Stimulated activated naive B cell treated with anti-CD40 and anti-IgM and Interleukin-4, amounts not matched to agents 10 μg/mL and 1 μg/mL and 100 μg/mL, for 72 hours (primary cell): Measurements from ENCODE around the gene SPAG16.

Source experiments
- ATAC-seq, 2 donors: fragments of 150-1000 bp; cut with Tn5 transposase; replicated peaks; 2 replicates each; pipeline ENCODE4 v1.10.0; 2021; ENCODE audit warnings: moderate library complexity in 1 of 2
- DNase-seq: peaks from one replicate; pipeline ENCODE4 v3.0.0; 2021
- H3K27ac Mint-ChIP-seq: one replicate; pipeline ENCODE4 v1.8.0; 2022; ENCODE audit warnings: mild to moderate bottlenecking, mixed read lengths
- H3K27me3 Mint-ChIP-seq, 2 donors: one replicate each; pipeline ENCODE4 v1.8.0; 2022; ENCODE audit warnings: mixed read lengths in 2 of 2
- H3K36me3 Mint-ChIP-seq, 2 donors: one replicate each; pipeline ENCODE4 v1.8.0; 2022; ENCODE audit warnings: mixed read lengths in 2 of 2, mild to moderate bottlenecking in 1 of 2
- H3K4me1 Mint-ChIP-seq, 2 donors: one replicate each; pipeline ENCODE4 v1.8.0; 2022; ENCODE audit warnings: mixed read lengths in 2 of 2, mild to moderate bottlenecking in 1 of 2
- H3K4me3 Mint-ChIP-seq, 2 donors: one replicate each; pipeline ENCODE4 v1.8.0; 2022; ENCODE audit warnings: mild to moderate bottlenecking in 2 of 2, mixed read lengths in 2 of 2, moderate library complexity in 1 of 2
- H3K9me3 Mint-ChIP-seq, 2 donors: one replicate each; pipeline ENCODE4 v1.8.0; 2022; ENCODE audit warnings: mixed read lengths in 2 of 2, mild to moderate bottlenecking in 1 of 2

SPAG16 gene

DNA sequence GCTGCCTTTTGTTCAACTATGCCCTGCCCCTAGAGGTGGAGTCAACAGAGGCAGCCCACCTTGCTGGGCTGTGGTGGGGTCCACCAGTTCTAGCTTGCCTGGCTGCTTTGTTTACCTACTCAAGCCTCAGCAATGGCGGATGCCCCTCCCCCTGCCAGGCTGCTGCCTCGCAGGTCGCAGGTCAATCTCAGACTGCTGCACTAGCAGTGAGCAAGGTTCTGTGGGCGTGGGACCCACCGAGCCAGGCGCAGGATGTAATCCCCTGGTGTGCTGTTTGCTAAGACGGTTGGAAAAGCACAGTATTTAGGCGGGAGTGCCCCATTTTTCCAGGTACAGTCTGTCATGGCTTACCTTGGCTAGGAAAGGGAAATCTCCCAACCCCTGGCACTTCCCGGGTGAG, 993.6 kb downstream of the SPAG16 start:
- Mint-ChIP-seq H3K4me3 (no peak overlapping the region), H3K27ac (no peak overlapping the region), H3K36me3 (no peaks in the 10 kb centered on the region), H3K4me1 (no peaks in the 10 kb centered on the region), H3K27me3 (no peaks in the 10 kb centered on the region), H3K9me3 (peaks cover 4 to 6% of the 10 kb centered on the region in 2 donors)
- ATAC-seq (no peak), DNase-seq (no peak)

DNA sequence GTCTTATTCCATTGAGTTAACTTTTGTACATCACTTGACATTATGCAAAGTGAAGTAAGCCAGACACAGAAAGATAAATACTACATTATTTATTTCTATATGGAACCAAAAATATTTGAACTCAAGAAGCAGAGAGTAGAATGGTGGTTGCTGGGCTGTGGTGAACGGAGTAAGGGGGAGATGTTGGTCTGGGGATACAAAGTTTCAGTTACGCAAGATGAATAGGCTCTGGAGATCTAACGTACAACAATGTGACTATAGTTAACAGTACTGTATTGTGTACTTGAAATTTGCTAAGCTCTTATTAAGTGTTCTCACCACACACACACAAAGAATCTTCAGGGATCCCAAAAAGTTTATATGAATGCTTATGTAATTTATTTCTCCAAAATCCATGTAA, 1001.7 kb downstream of the SPAG16 start:
- H3K36me3 Mint-ChIP-seq, result no peaks in the 10 kb centered on the region
- no peak for ATAC-seq
- H3K4me3 Mint-ChIP-seq, result no peak overlapping the region
- no peak for DNase-seq
- no peaks in the 10 kb centered on the region for H3K27me3 Mint-ChIP-seq
- H3K4me1 Mint-ChIP-seq, result no peaks in the 10 kb centered on the region
- H3K9me3 Mint-ChIP-seq, result peaks cover 5 to 6% of the 10 kb centered on the region in 2 donors
- H3K27ac Mint-ChIP-seq, result no peak overlapping the region

DNA sequence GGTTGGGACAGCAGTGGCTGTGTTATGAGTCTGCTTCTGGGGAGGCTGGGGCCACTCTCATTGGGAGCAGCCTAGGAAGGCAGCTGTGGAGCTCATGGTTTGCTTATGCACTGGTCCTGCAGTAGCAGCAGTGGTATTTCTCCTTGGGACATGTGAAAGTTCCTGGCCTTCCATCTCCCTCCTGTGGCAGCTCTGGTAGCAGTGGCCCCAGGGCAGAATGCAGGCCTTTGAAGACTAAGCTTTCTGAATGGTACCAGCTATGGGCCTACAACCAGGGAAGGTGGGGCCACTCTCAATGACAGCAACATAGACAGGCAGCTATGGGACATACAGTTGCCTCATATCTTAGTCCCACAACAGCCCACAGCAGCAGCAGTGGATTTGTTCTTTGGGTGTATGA, 1009.3 kb downstream of the SPAG16 start:
- Mint-ChIP-seq H3K4me1 (no peaks in the 10 kb centered on the region), H3K9me3 (peaks cover 18% of the 10 kb centered on the region in 2 donors), H3K27me3 (no peaks in the 10 kb centered on the region), H3K27ac (no peak overlapping the region), H3K36me3 (no peaks in the 10 kb centered on the region), H3K4me3 (no peak overlapping the region)
- DNase-seq (no peak), ATAC-seq (no peak)

- no peak overlapping the region for H3K4me3 Mint-ChIP-seq
- H3K27ac Mint-ChIP-seq, result no peak overlapping the region
- ATAC-seq, result no peak
- DNase-seq, result no peak
- no peaks in the 10 kb centered on the region for H3K27me3 Mint-ChIP-seq
- H3K4me1 Mint-ChIP-seq, result no peaks in the 10 kb centered on the region
- peaks cover 16 to 18% of the 10 kb centered on the region in 2 donors for H3K9me3 Mint-ChIP-seq
- no peaks in the 10 kb centered on the region for H3K36me3 Mint-ChIP-seq
Measured at GRCh38 chr2:214294426-214294825, 1010.2 kb downstream of the SPAG16 start.

GRCh38 chr2:214297423-214297822, 1013.2 kb downstream of the SPAG16 start:
- DNase-seq (no peak), ATAC-seq (no peak)
- H3K4me3 Mint-ChIP-seq, result no peak overlapping the region
- H3K36me3 Mint-ChIP-seq, result no peaks in the 10 kb centered on the region
- H3K27ac Mint-ChIP-seq, result no peak overlapping the region
- H3K27me3 Mint-ChIP-seq, result no peaks in the 10 kb centered on the region
- peaks cover 8 to 9% of the 10 kb centered on the region in 2 donors for H3K9me3 Mint-ChIP-seq
- no peaks in the 10 kb centered on the region for H3K4me1 Mint-ChIP-seq

DNA sequence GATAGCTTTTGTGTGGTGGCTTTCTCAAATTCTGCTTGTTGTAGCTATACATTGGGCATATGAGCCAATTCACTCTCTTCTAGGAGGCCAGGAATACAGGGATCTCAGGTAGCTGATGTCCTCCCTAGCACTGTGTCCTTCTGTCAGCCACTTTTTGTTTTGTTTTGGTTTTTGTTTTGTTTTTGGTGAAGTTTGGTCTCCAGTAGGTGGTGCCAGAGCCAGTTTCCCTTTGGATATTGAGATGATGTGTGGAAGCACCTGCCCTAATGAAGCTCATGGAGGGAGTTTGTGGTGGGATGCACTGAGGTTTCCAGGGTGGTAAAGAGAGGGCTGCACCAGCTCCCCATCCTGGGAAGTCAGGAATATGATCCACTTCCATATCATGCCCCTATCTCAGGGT, 1026.1 kb downstream of the SPAG16 start:
- H3K9me3 Mint-ChIP-seq, result peaks cover 7 to 8% of the 10 kb centered on the region in 2 donors
- ATAC-seq, result no peak

GRCh38 chr2:214311031-214311533, 1026.8 kb downstream of the SPAG16 start:
- Mint-ChIP-seq H3K4me3 (no peak overlapping the region), H3K27ac (no peak overlapping the region), H3K36me3 (no peaks in the 10 kb centered on the region), H3K27me3 (no peaks in the 10 kb centered on the region), H3K4me1 (no peaks in the 10 kb centered on the region), H3K9me3 (peaks cover 4 to 8% of the 10 kb centered on the region in 2 donors)
- ATAC-seq (peak; percentile 45 to 59), DNase-seq (no peak)

More for the DNA sequence above, 1026.1 kb downstream of the SPAG16 start:
- no peak for DNase-seq
- H3K36me3 Mint-ChIP-seq, result no peaks in the 10 kb centered on the region
- H3K27me3 Mint-ChIP-seq, result no peaks in the 10 kb centered on the region
- no peak overlapping the region for H3K4me3 Mint-ChIP-seq
- no peaks in the 10 kb centered on the region for H3K4me1 Mint-ChIP-seq
- H3K27ac Mint-ChIP-seq, result no peak overlapping the region

DNA sequence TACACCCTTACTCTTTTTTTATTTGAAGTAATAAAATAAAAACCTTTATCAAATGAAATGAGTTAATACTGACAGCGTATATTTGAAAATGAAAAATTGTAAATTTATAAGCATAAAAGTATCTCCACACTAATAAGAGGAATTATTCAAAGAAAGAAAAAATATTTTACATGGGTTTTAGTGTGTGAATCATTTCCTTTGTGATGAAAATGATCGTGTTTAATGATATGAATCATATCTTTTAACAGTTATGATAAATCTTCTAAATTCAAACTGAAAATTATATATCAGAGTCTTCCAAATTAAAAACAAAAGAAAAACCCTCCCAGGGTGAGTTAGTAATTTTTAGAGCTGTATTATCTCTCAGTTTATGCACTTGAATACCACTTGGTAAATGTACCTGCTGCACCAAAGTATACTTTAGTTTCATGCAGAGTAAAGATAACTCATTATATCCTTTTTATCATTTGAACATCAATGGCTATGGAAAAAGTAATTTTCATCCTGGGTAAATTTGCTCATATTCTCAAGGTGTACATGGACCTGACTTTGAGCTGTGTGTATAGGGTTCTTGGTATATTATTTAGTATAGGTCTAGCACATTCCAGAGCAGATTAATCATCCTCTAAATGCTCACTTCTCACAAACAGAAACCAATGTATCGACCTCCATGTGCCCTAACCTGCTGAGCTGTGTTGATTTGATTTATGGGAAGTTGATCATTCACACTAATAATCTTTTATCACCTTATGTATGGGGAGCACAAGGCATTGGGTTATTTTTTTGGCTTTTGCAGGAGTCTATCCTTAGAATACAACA, 1027.9 kb downstream of the SPAG16 start:
- Mint-ChIP-seq H3K4me1 (no peaks in the 10 kb centered on the region), H3K36me3 (no peaks in the 10 kb centered on the region)
- no peak for ATAC-seq

GRCh38 chr2:214315324-214315723, 1031.1 kb downstream of the SPAG16 start:
- no peak for ATAC-seq
- no peaks in the 10 kb centered on the region for H3K4me1 Mint-ChIP-seq
- no peaks in the 10 kb centered on the region for H3K36me3 Mint-ChIP-seq
- H3K9me3 Mint-ChIP-seq, result no peaks in the 10 kb centered on the region
- no peaks in the 10 kb centered on the region for H3K27me3 Mint-ChIP-seq
- H3K27ac Mint-ChIP-seq, result no peak overlapping the region
- no peak for DNase-seq
- H3K4me3 Mint-ChIP-seq, result no peak overlapping the region

More for the DNA sequence above, 1027.9 kb downstream of the SPAG16 start:
- Mint-ChIP-seq H3K27me3 (no peaks in the 10 kb centered on the region), H3K4me3 (no peak overlapping the region), H3K27ac (no peak overlapping the region), H3K9me3 (peaks cover 2 to 4% of the 10 kb centered on the region in 2 donors)
- DNase-seq, result no peak

GRCh38 chr2:214320211-214320610, 1035.9 kb downstream of the SPAG16 start:
- no peak overlapping the region for H3K4me3 Mint-ChIP-seq
- H3K36me3 Mint-ChIP-seq, result no peaks in the 10 kb centered on the region
- H3K9me3 Mint-ChIP-seq, result no peaks in the 10 kb centered on the region
- DNase-seq (no peak), ATAC-seq (no peak)
- H3K27me3 Mint-ChIP-seq, result no peaks in the 10 kb centered on the region
- H3K4me1 Mint-ChIP-seq, result no peaks in the 10 kb centered on the region
- no peak overlapping the region for H3K27ac Mint-ChIP-seq

GRCh38 chr2:214322662-214323061, 1038.4 kb downstream of the SPAG16 start:
- ATAC-seq (no peak), DNase-seq (no peak)
- Mint-ChIP-seq H3K27me3 (no peaks in the 10 kb centered on the region), H3K4me3 (no peak overlapping the region), H3K4me1 (no peaks in the 10 kb centered on the region), H3K36me3 (no peaks in the 10 kb centered on the region), H3K9me3 (no peaks in the 10 kb centered on the region), H3K27ac (no peak overlapping the region)

GRCh38 chr2:214325404-214325803, 1041.1 kb downstream of the SPAG16 start:
- ATAC-seq, result no peak
- Mint-ChIP-seq H3K4me1 (no peaks in the 10 kb centered on the region), H3K27ac (no peak overlapping the region), H3K36me3 (no peaks in the 10 kb centered on the region), H3K9me3 (no peaks in the 10 kb centered on the region), H3K4me3 (no peak overlapping the region), H3K27me3 (no peaks in the 10 kb centered on the region)
- no peak for DNase-seq

- Mint-ChIP-seq H3K27me3 (no peaks in the 10 kb centered on the region), H3K4me3 (no peak overlapping the region), H3K27ac (no peak overlapping the region), H3K9me3 (no peaks in the 10 kb centered on the region), H3K36me3 (no peaks in the 10 kb centered on the region), H3K4me1 (no peaks in the 10 kb centered on the region)
- ATAC-seq (no peak), DNase-seq (no peak)
Measured at GRCh38 chr2:214328941-214329340, 1044.7 kb downstream of the SPAG16 start.

GRCh38 chr2:214341646-214342045, 1057.4 kb downstream of the SPAG16 start:
- H3K36me3 Mint-ChIP-seq, result no peaks in the 10 kb centered on the region
- H3K27me3 Mint-ChIP-seq, result no peaks in the 10 kb centered on the region
- H3K4me1 Mint-ChIP-seq, result no peaks in the 10 kb centered on the region
- ATAC-seq (no peak), DNase-seq (no peak)
- H3K9me3 Mint-ChIP-seq, result peaks cover 0 to under 1% of the 10 kb centered on the region in 2 donors
- no peak overlapping the region for H3K4me3 Mint-ChIP-seq
- H3K27ac Mint-ChIP-seq, result no peak overlapping the region

- ATAC-seq, result no peak
- Mint-ChIP-seq H3K36me3 (no peaks in the 10 kb centered on the region), H3K27me3 (no peaks in the 10 kb centered on the region), H3K4me3 (no peak overlapping the region), H3K9me3 (peaks cover 9 to 17% of the 10 kb centered on the region in 2 donors), H3K27ac (no peak overlapping the region), H3K4me1 (no peaks in the 10 kb centered on the region)
- no peak for DNase-seq
Measured at GRCh38 chr2:214358506-214358905, 1074.2 kb downstream of the SPAG16 start.
